ENCODE data around the gene PDP2. TPM values are rescaled to one million over a fixed set of nuclear protein-coding genes. Genes with fewer than 3 reads are reported as not detected.

The PDP2 gene
- total and polyA plus RNA-seq, 2 donors (not counting 3 experiments of a cell fraction or from before 2014, with no cell fraction given), result 4.4 to 9.3 TPM

DNA sequence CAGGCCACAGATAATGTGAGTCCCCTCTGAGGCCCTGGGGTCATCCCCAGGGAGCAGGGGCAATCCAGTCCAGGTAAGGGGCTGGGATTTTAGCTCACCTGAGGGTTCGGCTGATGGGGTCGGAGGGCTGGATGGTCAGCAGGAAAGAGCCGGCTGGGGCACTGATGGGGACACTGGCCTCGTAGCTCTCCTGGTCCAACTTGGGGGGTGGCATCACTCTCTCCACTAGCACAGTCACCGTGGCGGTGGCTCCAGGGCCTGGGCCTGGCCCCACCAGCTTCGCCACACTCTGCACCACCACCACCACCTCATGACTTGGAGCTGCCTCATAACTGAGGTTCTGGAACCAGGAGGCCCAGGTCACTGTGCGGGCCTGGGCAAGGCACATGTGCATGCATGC, 31.5 kb downstream of the PDP2 start:
- DNase-seq (ENCODE audit: low read depth, low spot score), result no peak
- H3K27ac ChIP-seq (ENCODE audit: insufficient read depth, low read depth, low read length), result no peak overlapping the region
- CTCF ChIA-PET, result interaction anchor here (2.9 to 3.1 kb wide), 2 partner anchors 15 to 17 kb away, joined by 13 to 18 read pairs; no protein-coding TSS in a partner anchor
- dilution Hi-C loops (cut with MboI; ENCODE audit: extremely low pct_ligation_motif_present, low sequenced_read_pairs), result no loop called here
- H3K9me1 ChIP-seq (replicated peaks; ENCODE audit: control insufficient read depth, extremely low read depth, insufficient read depth, low read length), result no peaks in the 10 kb centered on the region
- no peak overlapping the region for H2AFZ ChIP-seq (ENCODE audit: low read depth, low read length)
- peaks cover 0 to 4% of the 10 kb centered on the region in 2 experiments for H3K27me3 ChIP-seq (ENCODE audit: control insufficient read depth in 2 of 2, insufficient read depth in 2 of 2, low read length in 2 of 2)
- H3K9ac ChIP-seq (replicated peaks; ENCODE audit: extremely low read depth, insufficient read depth, low read length), result no peak overlapping the region
- H3K36me3 ChIP-seq (ENCODE audit: control insufficient read depth in 2 of 2, extremely low read depth in 1 of 2, insufficient read depth in 2 of 2, low read length in 2 of 2), result no peaks in the 10 kb centered on the region
- no peak for TF ChIP-seq POLR2A (IDR thresholded peaks at IDR 0.05; ENCODE audit: low read depth, low read length)
- no peak for TF ChIP-seq MYC (IDR thresholded peaks at IDR 0.05; ENCODE audit: low read depth, low read length)
- no peak for TF ChIP-seq FOS (IDR thresholded peaks at IDR 0.05; ENCODE audit: borderline replicate concordance, insufficient read depth, low read length)
- TF ChIP-seq, protein P1, sequence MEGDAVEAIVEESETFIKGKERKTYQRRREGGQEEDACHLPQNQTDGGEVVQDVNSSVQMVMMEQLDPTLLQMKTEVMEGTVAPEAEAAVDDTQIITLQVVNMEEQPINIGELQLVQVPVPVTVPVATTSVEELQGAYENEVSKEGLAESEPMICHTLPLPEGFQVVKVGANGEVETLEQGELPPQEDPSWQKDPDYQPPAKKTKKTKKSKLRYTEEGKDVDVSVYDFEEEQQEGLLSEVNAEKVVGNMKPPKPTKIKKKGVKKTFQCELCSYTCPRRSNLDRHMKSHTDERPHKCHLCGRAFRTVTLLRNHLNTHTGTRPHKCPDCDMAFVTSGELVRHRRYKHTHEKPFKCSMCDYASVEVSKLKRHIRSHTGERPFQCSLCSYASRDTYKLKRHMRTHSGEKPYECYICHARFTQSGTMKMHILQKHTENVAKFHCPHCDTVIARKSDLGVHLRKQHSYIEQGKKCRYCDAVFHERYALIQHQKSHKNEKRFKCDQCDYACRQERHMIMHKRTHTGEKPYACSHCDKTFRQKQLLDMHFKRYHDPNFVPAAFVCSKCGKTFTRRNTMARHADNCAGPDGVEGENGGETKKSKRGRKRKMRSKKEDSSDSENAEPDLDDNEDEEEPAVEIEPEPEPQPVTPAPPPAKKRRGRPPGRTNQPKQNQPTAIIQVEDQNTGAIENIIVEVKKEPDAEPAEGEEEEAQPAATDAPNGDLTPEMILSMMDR (IDR thresholded peaks at IDR 0.05; ENCODE audit: extremely low read depth in 1 of 2, insufficient read depth in 1 of 2, low read depth in 1 of 2, low read length in 2 of 2), result no peak
- TF ChIP-seq, protein P2, sequence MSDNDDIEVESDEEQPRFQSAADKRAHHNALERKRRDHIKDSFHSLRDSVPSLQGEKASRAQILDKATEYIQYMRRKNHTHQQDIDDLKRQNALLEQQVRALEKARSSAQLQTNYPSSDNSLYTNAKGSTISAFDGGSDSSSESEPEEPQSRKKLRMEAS (IDR thresholded peaks at IDR 0.05; ENCODE audit: insufficient read depth, insufficient read length), result no peak
- no peak for TF ChIP-seq EZH2 (IDR thresholded peaks at IDR 0.05; ENCODE audit: borderline replicate concordance, low read depth, low read length, severe bottlenecking)
- TF ChIP-seq GATA2 (IDR thresholded peaks at IDR 0.05; ENCODE audit: insufficient read depth, insufficient read length, low read depth, low read length), result no peak
- no peak for TF ChIP-seq POLR2AphosphoS5 (IDR thresholded peaks at IDR 0.05; ENCODE audit: insufficient read depth, low read depth, low read length)
- no peak for TF ChIP-seq JUN (IDR thresholded peaks at IDR 0.05; ENCODE audit: borderline replicate concordance, insufficient read depth, insufficient read length, low read depth)
- no peaks in the 10 kb centered on the region for H3K9me3 ChIP-seq (replicated peaks; ENCODE audit: control insufficient read depth, insufficient read depth, low read length)
- FAIRE-seq, result no peak
- intact Hi-C loops (cut with micrococcal nuclease), result no loop called here
- BruUV-seq (replicated peaks), result no TSS peak
- H3K4me1 ChIP-seq (ENCODE audit: control insufficient read depth, extremely low read depth, insufficient read depth, low read length), result no peaks in the 10 kb centered on the region
- H4K20me1 ChIP-seq (replicated peaks; ENCODE audit: control insufficient read depth, extremely low read depth, insufficient read depth, low read length), result no peaks in the 10 kb centered on the region
- H3K4me3 ChIP-seq (replicated peaks in 1 of 3; ENCODE audit: insufficient read depth in 1 of 3, low read depth in 1 of 3, low read length in 3 of 3), result no peak overlapping the region
- H3K79me2 ChIP-seq (ENCODE audit: control insufficient read depth, insufficient read depth, low read length), result no peaks in the 10 kb centered on the region
- no peak overlapping the region for H3K4me2 ChIP-seq (ENCODE audit: insufficient read depth, low read length)
- POLR2A ChIA-PET, result no interaction called here
